ENCODE data around the gene PIWIL1.

DNA sequence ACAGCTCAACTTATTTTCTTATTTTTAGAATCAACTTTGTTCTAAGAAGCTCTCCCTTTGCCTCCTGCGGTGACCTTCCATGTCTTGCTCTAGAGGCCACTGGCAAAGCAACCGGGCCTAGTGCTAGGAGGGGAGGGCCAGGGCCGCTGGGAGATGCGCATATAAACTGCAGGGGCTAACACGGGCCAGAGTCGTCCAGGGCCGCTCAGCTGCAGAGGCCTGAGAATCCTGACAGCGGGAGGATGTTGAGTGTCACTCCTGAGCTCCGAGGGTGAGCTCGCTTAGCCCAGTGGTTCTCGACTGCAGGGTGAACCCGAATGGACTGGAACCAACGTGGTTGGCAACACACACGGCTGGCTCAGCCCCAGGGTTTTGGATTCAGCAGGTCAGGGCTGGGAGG lies 6.5 kb upstream of the PIWIL1 start:
- TF ChIP-seq, protein P1, sequence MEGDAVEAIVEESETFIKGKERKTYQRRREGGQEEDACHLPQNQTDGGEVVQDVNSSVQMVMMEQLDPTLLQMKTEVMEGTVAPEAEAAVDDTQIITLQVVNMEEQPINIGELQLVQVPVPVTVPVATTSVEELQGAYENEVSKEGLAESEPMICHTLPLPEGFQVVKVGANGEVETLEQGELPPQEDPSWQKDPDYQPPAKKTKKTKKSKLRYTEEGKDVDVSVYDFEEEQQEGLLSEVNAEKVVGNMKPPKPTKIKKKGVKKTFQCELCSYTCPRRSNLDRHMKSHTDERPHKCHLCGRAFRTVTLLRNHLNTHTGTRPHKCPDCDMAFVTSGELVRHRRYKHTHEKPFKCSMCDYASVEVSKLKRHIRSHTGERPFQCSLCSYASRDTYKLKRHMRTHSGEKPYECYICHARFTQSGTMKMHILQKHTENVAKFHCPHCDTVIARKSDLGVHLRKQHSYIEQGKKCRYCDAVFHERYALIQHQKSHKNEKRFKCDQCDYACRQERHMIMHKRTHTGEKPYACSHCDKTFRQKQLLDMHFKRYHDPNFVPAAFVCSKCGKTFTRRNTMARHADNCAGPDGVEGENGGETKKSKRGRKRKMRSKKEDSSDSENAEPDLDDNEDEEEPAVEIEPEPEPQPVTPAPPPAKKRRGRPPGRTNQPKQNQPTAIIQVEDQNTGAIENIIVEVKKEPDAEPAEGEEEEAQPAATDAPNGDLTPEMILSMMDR (conservative IDR thresholded peaks at IDR 0.05 in 1 of 2, IDR thresholded peaks at IDR 0.05 in 1 of 2; ENCODE audit: low read depth in 1 of 2, low read length in 2 of 2): no peak
- no peak for TF ChIP-seq EZH2 (IDR thresholded peaks at IDR 0.05; ENCODE audit: low read length, missing control alignments)

All from fibroblast of lung (primary cell).